SIG-M5 treated with dmso at 0.1 percent for 504 hours (cell line): ENCODE results near the gene SLC25A27.

ENCODE experiments used
- DNase-seq: peaks from one replicate; lab custom pipeline; 2025; ENCODE audit not compliant: unreplicated experiment; lab: John Stamatoyannopoulos, UW

The SLC25A27 gene

GRCh38 chr6:46711491-46711890 lies 58.7 kb downstream of the SLC25A27 start:
- DNase-seq, result no peak

- no peak for DNase-seq
Measured at GRCh38 chr6:46715141-46715540, 62.4 kb downstream of the SLC25A27 start.

GRCh38 chr6:46719099-46719498 lies 66.3 kb downstream of the SLC25A27 start:
- DNase-seq, result no peak

GRCh38 chr6:46720401-46720800 lies 67.6 kb downstream of the SLC25A27 start:
- no peak for DNase-seq
